Nephron progenitor cell (in vitro differentiated cells): Measurements from ENCODE around the gene ATF7.

Source experiments
- DNase-seq: peaks from one replicate; pipeline ENCODE4 v3.0.0; 2021
- H3K27ac Mint-ChIP-seq: 2 replicates; pipeline ENCODE4 v1.8.0; 2021; ENCODE audit warnings: mild to moderate bottlenecking, moderate library complexity, mixed read lengths
- H3K27me3 Mint-ChIP-seq: 2 replicates; pipeline ENCODE4 v1.8.0; 2021; ENCODE audit warnings: mild to moderate bottlenecking, low read depth, mixed read lengths; ENCODE audit not compliant: poor library complexity
- H3K36me3 Mint-ChIP-seq: 2 replicates; pipeline ENCODE4 v1.8.0; 2021; ENCODE audit warnings: low read depth, mixed read lengths
- H3K4me1 Mint-ChIP-seq: 2 replicates; pipeline ENCODE4 v1.8.0; 2021; ENCODE audit warnings: mixed read lengths
- H3K4me3 Mint-ChIP-seq: 2 replicates; pipeline ENCODE4 v1.8.0; 2021; ENCODE audit warnings: mild to moderate bottlenecking, moderate library complexity, mixed read lengths
- H3K9me3 Mint-ChIP-seq: 2 replicates; pipeline ENCODE4 v1.8.0; 2021; ENCODE audit warnings: mild to moderate bottlenecking, moderate library complexity, mixed read lengths
- CTCF ChIP-seq: fragments of 200-600 bp; sonication (generic); IDR thresholded peaks from 2 replicates; pipeline ENCODE4 v1.5.0; 2021; ENCODE audit warnings: antibody characterized with exemption

Gene ATF7

GRCh38 chr12:53533471-53533870 lies 92.7 kb downstream of the ATF7 start:
- H3K4me1 Mint-ChIP-seq, result peaks cover 5% of the 10 kb centered on the region
- H3K27me3 Mint-ChIP-seq, result no peaks in the 10 kb centered on the region
- no peaks in the 10 kb centered on the region for H3K9me3 Mint-ChIP-seq
- H3K27ac Mint-ChIP-seq, result no peak overlapping the region
- DNase-seq, result no peak
- H3K36me3 Mint-ChIP-seq, result peaks cover 67% of the 10 kb centered on the region
- TF ChIP-seq CTCF, result no peak
- H3K4me3 Mint-ChIP-seq, result no peak overlapping the region

DNA sequence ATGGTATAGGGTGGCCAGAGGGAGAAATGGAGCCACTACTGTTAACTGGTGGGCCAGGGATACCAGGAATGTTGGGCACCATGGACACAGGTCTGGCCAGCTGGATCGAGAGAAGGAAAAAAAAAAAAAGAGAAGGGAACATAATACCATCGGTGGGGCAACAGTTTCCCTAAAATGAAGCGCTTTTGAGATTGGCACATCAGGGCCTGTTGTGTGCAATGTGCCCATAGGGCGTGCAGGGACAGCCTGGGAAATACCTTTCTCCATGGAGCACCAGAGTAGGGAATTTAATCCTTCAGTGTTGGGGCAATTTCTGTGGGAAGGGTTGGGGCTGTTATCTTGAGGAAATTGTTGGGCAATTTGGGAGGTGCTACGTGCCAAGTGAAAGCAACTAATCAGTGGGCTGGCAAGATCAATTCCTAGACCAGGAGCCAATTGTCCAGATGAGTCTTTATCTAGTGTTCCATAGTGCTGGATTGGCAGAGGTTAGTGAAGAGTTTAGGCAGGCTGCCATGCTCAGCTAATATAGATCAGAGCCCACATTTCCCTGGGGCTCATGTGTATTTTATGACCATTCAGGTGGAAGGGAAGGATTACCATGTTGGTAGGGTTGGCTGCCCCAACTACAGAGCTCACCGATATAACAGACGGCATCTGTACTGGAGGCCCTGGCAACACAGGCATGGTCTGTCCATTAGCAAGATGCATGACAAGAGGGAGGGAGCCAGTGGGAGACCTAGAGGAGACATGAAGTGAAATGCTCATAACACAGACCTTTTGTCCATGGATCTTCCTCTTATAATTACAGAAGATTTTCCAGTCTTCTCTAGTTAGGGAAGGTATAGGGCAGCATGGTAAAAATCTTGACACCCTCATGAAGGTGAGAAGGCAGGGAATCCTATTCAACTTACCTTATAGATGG lies 93.4 kb downstream of the ATF7 start:
- Mint-ChIP-seq H3K27ac (peak overlapping the region; percentile 64), H3K4me1 (no peaks in the 10 kb centered on the region), H3K36me3 (peaks cover 63% of the 10 kb centered on the region), H3K27me3 (no peaks in the 10 kb centered on the region), H3K9me3 (no peaks in the 10 kb centered on the region), H3K4me3 (no peak overlapping the region)
- DNase-seq, result no peak
- no peak for TF ChIP-seq CTCF

- Mint-ChIP-seq H3K4me1 (no peaks in the 10 kb centered on the region), H3K27ac (no peak overlapping the region)
These were observed 94.2 kb downstream of the ATF7 start for GRCh38 chr12:53532021-53532420.

DNA sequence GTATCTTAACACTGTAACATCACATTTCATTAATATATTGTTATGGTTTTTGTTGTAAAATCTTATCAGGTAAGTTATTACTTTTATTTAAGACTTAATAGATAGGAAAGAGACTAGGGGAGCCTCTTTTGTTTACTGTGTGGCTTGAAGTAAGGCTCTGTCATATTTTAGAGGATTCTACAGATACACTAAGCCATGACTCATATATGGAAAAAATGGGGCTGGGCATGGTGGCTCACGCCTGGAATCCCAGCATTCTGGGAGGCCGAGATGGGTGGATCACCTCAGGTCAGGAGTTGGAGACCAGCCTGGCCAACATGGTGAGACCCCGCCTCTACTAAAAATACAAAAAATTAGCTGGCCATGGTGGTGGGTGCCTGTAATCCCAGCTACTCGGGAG lies 95.3 kb downstream of the ATF7 start:
- Mint-ChIP-seq H3K27me3 (no peaks in the 10 kb centered on the region), H3K36me3 (peaks cover 56% of the 10 kb centered on the region), H3K4me1 (no peaks in the 10 kb centered on the region), H3K4me3 (no peak overlapping the region), H3K27ac (no peak overlapping the region), H3K9me3 (no peaks in the 10 kb centered on the region)
- no peak for DNase-seq
- TF ChIP-seq CTCF, result no peak

More at GRCh38 chr12:53532021-53532420, 94.2 kb downstream of the ATF7 start:
- DNase-seq, result no peak
- Mint-ChIP-seq H3K36me3 (peaks cover 57% of the 10 kb centered on the region), H3K4me3 (no peak overlapping the region), H3K27me3 (no peaks in the 10 kb centered on the region), H3K9me3 (no peaks in the 10 kb centered on the region)
- no peak for TF ChIP-seq CTCF

- no peaks in the 10 kb centered on the region for H3K4me1 Mint-ChIP-seq
- H3K4me3 Mint-ChIP-seq, result no peak overlapping the region
- no peak for TF ChIP-seq CTCF
- no peak overlapping the region for H3K27ac Mint-ChIP-seq
- H3K36me3 Mint-ChIP-seq, result peaks cover 56% of the 10 kb centered on the region
- no peak for DNase-seq
- H3K27me3 Mint-ChIP-seq, result no peaks in the 10 kb centered on the region
- no peaks in the 10 kb centered on the region for H3K9me3 Mint-ChIP-seq
These were observed 96.1 kb downstream of the ATF7 start for GRCh38 chr12:53530061-53530460.

DNA sequence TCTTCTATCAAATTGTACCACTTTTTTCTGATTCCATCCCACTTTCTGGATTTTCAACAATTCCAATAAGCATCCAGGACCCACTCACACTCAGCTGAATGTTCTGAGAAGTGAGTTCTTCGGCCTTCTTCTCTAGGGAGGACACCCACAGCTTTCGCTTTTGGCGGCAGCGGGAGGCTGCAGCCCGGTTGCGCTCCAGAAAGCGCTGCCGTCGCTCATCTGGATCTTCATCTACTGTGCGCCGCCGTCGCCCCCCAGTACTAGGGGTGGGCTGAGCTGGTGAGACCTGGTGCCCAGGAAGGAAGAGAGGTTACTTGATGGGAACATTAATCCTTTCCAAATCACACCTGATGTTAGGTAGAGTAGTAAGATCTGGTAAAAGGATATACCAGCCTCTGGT lies 101.7 kb downstream of the ATF7 start:
- Mint-ChIP-seq H3K27ac (no peak overlapping the region), H3K4me1 (no peaks in the 10 kb centered on the region), H3K36me3 (peaks cover 67% of the 10 kb centered on the region), H3K27me3 (no peaks in the 10 kb centered on the region), H3K4me3 (no peak overlapping the region), H3K9me3 (no peaks in the 10 kb centered on the region)
- TF ChIP-seq CTCF, result no peak
- no peak for DNase-seq
